GM19455 (cell line): ENCODE data around the gene BCKDK.
"Not testable (repeated sequence)": the region's sequence is repeated elsewhere in the genome, so short reads cannot be mapped to it uniquely, and the experiment has no call there.

Experiments used
- ATAC-seq: cut with Tn5 transposase; IDR thresholded peaks from one replicate; pipeline ENCODE4 v1.9.1; 2021; ENCODE audit not compliant: unreplicated experiment

Gene BCKDK

GRCh38 chr16:31094424-31095120 lies 13.6 kb upstream of the BCKDK start, which contains the start of gene VKORC1:
Gene VKORC1, minus strand, starts transcription at chr16:31094797. Its CDS starts 68 bp downstream, at chr16:31094729.
- ATAC-seq: peak; percentile 79

GRCh38 chr16:31099860-31100638 lies 8.1 kb upstream of the BCKDK start:
- no peak for ATAC-seq

- ATAC-seq: not testable (repeated sequence)
Observed at GRCh38 chr16:31100876-31101641, 7.1 kb upstream of the BCKDK start.

- peak; percentile 28 for ATAC-seq
Observed at GRCh38 chr16:31105677-31106213, 2.4 kb upstream of the BCKDK start.

GRCh38 chr16:31106509-31107464 lies 1.4 kb upstream of the BCKDK start:
- ATAC-seq: no peak

- ATAC-seq: peak; percentile 38
Observed at GRCh38 chr16:31107465-31107867, 720 bp upstream of the BCKDK start.

- ATAC-seq: no peak
Observed at GRCh38 chr16:31108794-31109558, 790 bp downstream of the BCKDK start.

- ATAC-seq: no peak
Observed at GRCh38 chr16:31109622-31110021, 1.4 kb downstream of the BCKDK start.

- no peak for ATAC-seq
Observed at GRCh38 chr16:31110106-31111034, 2.2 kb downstream of the BCKDK start.

GRCh38 chr16:31111881-31112466 lies 3.8 kb downstream of the BCKDK start:
- no peak for ATAC-seq

GRCh38 chr16:31112711-31113110 lies 4.5 kb downstream of the BCKDK start:
- no peak for ATAC-seq

- ATAC-seq: no peak
Observed at GRCh38 chr16:31113121-31114120, 5.2 kb downstream of the BCKDK start.

- ATAC-seq: no peak
Observed at GRCh38 chr16:31114468-31114867, 6.3 kb downstream of the BCKDK start.

- peak; percentile 89 for ATAC-seq
Observed at GRCh38 chr16:31117384-31118222, 9.4 kb downstream of the BCKDK start, which contains the start of gene KAT8. Gene KAT8, plus strand, starts transcription at chr16:31117664. Its CDS starts 18 bp downstream, at chr16:31117682.

- no peak for ATAC-seq
Observed at GRCh38 chr16:31118223-31119155, 10.3 kb downstream of the BCKDK start.
